Non-pigmented ciliary epithelial cell (primary cell): ENCODE results near the gene ZIC5.

Experiments used
- DNase-seq: peaks from one replicate; pipeline ENCODE4 v3.0.0-alpha.2; 2010; ENCODE audit warnings: low read depth

Gene ZIC5

GRCh38 chr13:99975626-99976025 lies 4.1 kb upstream of the ZIC5 start:
- DNase-seq: no peak

DNA sequence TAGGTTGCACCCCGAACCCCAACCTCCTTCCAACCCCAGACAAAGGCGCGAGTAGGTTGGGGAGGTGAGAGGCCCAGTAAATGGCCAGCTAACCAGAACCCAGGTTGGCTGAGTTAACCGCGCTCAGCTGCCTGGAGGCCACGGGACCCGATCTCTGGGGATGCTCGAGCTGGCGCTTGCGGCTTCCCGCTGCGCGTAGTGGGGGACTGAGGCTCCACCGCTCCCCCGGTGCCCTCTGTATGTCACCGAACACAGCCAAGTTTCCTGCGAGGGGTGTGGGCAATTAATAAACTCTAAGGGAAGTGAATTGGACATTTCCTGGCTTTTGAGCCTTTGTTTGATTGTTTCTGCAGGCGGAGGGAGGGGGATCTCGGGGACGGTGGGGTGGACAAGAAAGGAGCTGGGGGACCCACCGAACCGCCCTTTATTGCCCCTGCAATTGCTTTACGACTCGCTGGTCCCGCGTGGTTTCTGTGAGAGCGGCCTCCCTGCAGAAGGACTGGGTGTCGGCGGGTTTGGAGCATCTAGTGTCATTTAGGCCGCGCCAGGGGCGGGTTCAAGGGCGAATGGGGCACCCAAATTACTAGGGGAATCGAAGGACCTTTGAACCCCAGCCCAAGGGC lies 3.5 kb upstream of the ZIC5 start:
- DNase-seq: no peak

DNA sequence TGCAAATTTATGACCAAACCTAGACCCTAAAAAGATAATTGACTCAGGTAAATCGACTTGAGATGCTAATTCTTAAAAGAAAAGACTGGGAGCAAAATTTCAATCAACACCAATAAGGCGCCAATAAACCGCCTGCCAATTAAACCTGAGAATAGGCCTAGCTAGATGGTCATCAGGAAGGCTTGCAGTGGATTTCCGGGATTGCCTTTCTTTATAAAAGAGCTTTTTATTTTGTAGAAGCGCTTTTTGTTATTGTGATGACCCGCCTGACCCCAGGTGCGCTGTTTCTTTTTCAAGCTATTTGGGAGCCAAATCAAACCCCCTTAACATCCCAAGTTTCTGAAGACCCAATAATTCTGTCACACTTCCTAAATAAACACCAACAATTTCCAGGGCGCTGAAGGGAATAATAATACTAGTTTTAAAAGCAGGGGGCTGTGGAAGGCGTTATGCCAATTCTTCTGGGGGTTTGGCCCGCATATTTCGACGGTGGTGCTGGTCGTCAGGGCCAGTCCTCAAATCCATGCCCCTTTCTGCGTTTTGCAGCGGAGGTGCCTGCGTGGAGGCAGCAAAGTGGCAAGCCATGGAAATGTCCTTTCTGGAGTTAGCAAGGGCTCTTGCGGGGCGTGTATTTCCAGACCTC lies 2.9 kb upstream of the ZIC5 start:
- no peak for DNase-seq

- no peak for DNase-seq
Measured at GRCh38 chr13:99973808-99974185, 2.2 kb upstream of the ZIC5 start.

GRCh38 chr13:99973163-99973807 lies 1.7 kb upstream of the ZIC5 start:
- DNase-seq: no peak

DNA sequence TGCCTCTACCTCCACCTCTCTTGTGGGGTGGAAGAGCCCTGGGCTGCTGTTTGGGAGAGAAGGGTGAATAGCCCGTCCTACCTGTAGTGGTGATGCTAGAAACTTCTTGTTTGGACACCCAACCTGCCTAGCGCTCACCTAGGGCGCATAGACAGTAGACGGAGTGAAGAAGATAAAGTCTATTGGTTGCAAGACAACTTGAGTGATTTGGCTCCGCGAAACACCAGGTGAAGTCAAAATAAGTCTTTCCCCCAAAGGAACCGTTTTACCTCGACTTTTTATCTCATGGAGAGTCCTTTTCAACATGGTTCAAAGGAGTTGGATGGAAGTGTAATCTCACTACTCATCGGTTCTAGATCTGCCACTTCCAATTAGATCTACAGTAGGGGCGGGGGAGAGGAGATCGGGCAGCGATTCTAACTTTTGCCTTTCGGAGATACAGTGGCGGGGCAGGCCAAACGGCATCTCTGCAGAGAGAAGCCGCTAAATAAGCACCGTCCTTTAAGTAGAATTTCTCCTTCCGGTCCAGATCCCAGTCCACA lies 694 bp upstream of the ZIC5 start:
- no peak for DNase-seq

GRCh38 chr13:99970651-99971575 lies 654 bp downstream of the ZIC5 start:
- no peak for DNase-seq

- DNase-seq: no peak
Measured at GRCh38 chr13:99969919-99970650, 1.5 kb downstream of the ZIC5 start.

GRCh38 chr13:99969453-99969918 lies 2.1 kb downstream of the ZIC5 start:
- no peak for DNase-seq

DNA sequence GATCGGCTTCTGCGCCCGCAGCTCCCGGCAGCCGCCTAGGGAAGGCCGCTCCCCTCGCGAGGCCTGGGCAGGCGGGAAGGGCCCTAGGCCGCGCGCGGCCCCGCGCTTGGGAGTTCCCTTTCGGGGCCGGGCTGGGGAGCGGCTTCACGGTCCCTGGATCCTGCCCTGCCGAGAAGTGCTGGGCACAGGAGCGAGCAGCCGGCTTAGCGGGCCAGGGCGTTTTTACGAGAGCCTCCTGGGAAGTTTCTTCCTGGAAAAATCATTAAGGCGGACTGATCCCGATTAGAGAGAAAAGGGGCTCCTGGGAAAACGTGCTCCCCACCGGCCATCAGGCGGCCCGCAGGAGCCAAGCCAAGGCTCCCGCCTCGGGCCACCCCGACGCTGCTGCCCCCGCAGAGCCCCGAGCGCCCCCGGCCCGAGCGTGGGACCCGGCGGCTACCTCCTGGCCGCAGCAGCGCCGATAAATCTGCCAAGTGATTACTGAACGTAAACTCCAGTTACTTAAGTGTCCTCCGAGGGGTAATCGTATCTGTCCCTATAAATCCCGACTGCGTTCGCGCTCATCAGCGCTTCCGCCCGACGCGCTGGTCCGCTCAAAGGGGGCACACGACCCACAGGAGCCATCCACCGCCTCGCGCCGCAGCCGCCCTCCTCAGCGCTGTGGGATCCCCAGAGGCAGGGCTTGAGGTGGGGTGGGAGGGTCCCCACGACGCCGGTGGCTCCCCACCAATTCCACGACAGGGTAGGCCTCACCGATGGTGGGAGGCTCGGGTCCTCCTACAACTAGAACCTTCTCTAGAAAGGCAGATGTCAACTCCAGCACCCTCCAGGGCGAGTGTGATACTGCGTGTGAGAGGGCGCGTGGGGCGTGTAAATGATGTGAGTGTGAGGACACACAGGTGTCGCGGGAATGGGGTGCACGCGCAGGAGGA lies 2.8 kb downstream of the ZIC5 start:
- no peak for DNase-seq

GRCh38 chr13:99967869-99968520 lies 3.6 kb downstream of the ZIC5 start:
- no peak for DNase-seq

GRCh38 chr13:99967498-99967868 lies 4.1 kb downstream of the ZIC5 start:
- DNase-seq: no peak

- no peak for DNase-seq
Measured at GRCh38 chr13:99966064-99966805, 5.3 kb downstream of the ZIC5 start.

GRCh38 chr13:99965329-99966000 lies 6.1 kb downstream of the ZIC5 start:
- DNase-seq: no peak

GRCh38 chr13:99963816-99964339 lies 7.7 kb downstream of the ZIC5 start:
- DNase-seq: no peak

- no peak for DNase-seq
Measured at GRCh38 chr13:99962242-99962641, 9.3 kb downstream of the ZIC5 start.

DNA sequence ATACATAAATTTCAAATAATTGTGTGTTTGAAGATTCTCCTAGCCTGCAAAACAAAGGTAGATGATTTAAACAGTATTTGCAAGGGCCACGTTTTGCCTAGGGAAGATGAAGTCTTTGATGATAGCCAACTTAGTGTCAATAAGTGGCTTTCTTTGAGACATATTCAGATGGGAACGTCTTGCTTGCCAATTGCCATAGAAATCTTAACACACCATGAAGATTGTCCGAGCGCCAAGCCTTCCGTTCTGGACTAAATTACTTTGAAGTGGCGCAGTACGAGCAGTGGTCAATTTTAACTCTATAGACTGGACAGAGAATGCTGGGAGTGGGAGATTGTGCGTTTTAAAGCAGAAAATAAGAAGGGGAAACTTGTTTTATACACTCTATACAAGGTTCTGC lies 9.9 kb downstream of the ZIC5 start:
- DNase-seq: no peak

- DNase-seq: no peak
Measured at GRCh38 chr13:99960663-99961311, 10.8 kb downstream of the ZIC5 start.
